Measurements from ENCODE around the gene NPAS1.
A peak's percentile ranks its signal among the peaks of the same experiment; 100 is the strongest.
"Not testable (repeated sequence)": the region's sequence is repeated elsewhere in the genome, so short reads cannot be mapped to it uniquely, and the experiment has no call there.

The NPAS1 gene

GRCh38 chr19:46992699-46993535 is 26.7 kb upstream of the NPAS1 start:
- DNase-seq (ENCODE audit: low spot score), result no peak

DNA sequence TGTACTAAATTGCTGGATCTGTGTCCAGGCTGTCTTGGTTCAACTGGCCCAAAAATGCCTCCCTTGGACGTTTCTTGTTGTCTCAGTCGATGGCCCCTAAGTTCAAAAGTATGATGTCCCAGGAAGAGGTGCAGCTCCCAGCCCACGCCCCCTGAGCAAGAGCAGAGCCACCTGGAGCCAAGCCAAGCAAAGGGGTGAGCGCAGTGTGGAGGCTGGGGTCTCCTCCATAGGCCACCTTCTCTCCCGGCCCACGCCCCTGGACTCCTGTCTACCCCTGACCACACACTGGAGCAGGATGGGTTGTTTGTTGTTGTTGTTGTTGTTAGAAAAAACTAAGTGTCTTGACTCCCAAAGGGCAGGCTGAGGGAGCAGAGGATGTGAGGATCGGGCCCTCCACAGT is 26.0 kb upstream of the NPAS1 start:
- DNase-seq (ENCODE audit: low spot score), result no peak

GRCh38 chr19:46994141-46994686 is 25.4 kb upstream of the NPAS1 start:
- no peak for DNase-seq (ENCODE audit: low spot score)

- DNase-seq (ENCODE audit: low spot score), result no peak
Observed at GRCh38 chr19:46995492-46995891, 24.1 kb upstream of the NPAS1 start.

- peak; percentile 50 for DNase-seq (ENCODE audit: low spot score)
Observed at GRCh38 chr19:46998445-46999125, 21.1 kb upstream of the NPAS1 start.

- no peak for DNase-seq (ENCODE audit: low spot score)
Observed at GRCh38 chr19:46999377-46999776, 20.3 kb upstream of the NPAS1 start.

- DNase-seq (ENCODE audit: low spot score), result no peak
Observed at GRCh38 chr19:46999878-47000277, 19.8 kb upstream of the NPAS1 start.

- no peak for DNase-seq (ENCODE audit: low spot score)
Observed at GRCh38 chr19:47000373-47000772, 19.3 kb upstream of the NPAS1 start.

GRCh38 chr19:47001584-47001983 is 18.1 kb upstream of the NPAS1 start:
- DNase-seq (ENCODE audit: low spot score), result no peak

- DNase-seq (ENCODE audit: low spot score), result no peak
Observed at GRCh38 chr19:47002106-47002766, 17.4 kb upstream of the NPAS1 start.

GRCh38 chr19:47002853-47003610 is 16.6 kb upstream of the NPAS1 start:
- no peak for DNase-seq (ENCODE audit: low spot score)

DNA sequence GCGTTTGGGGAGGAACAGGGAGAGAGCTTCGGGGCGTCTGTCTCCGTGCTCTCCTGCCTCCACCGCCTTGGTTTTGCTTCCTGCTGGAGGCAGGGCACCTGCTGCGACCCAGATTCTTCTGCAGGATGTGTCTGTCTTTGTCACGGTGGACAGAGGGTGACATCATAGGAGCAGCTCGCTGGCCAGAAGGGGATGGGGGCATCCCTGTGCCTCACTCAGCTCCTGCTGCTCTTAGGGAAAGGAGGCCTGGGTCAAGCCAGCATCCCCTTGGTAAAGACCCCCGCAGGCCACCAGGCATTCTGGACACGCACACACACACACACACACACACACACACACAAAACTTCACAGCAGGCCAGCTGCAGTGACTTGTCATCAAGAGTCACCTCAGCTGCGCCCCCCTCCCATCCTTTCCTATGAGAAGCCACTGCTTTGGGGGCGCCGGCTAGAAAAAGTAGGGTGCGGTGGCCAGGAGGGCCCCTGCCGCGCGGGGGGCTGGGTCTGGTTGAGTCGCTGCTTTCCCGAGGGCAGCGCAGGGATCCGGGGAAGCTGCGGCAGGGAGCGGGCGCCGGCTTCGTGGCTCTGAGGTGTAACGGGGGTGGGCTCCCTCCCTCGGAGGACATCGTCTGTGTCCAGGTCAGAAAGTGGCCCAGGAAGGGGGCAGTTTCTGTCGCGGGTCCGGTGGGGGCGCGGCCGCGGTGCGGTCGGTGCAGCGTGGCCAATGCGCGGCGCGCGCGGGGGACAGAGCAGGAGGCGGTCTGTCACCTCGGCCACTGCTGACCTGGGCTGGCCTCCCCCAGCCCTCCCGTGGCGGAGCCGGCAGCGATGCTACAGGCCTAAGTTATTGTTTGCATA is 15.8 kb upstream of the NPAS1 start:
- no peak for DNase-seq (ENCODE audit: low spot score)

- DNase-seq (ENCODE audit: low spot score), result no peak
Observed at GRCh38 chr19:47005164-47005641, 14.4 kb upstream of the NPAS1 start.

DNA sequence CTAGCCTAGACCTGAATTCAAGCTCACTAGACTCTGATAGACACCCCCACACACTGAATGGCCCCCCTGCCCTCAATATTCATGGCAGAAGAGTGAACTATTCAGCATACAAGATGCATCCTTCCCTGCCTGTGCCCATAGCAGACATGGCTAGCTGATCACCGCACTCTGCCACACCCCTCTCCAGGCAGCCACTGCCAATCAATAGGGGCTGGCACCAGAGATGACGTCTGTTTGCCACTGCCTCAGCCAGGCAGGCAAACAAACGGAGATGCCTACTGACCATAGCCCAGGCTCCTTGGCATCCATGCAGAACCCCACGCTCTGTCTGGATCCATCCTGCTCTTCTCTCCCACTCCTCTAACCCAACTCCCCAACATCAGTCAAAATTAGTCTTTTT is 13.8 kb upstream of the NPAS1 start:
- DNase-seq (ENCODE audit: low spot score), result no peak

DNA sequence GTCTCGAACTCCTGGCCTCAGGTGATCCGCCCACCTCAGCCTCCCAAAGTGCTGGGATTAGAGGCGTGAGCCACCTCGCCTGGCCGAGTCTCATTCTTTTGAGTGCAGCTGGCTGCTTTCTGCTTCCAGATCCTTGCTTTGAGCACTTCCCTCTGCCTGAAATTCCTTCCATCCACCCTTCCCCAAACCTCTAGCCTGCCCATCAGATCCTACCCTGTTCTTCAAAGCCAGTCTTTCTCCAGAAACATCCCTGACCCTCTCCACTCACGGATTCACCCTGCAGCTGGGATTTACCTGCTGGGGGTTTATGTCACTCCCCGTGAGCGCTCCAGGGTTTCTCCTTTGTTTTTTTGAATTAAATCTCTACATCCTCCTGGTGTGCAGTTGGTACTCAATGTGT is 13.1 kb upstream of the NPAS1 start:
- DNase-seq (ENCODE audit: low spot score), result no peak

GRCh38 chr19:47010549-47010948 is 9.1 kb upstream of the NPAS1 start:
- DNase-seq (ENCODE audit: low spot score), result not testable (repeated sequence)

DNA sequence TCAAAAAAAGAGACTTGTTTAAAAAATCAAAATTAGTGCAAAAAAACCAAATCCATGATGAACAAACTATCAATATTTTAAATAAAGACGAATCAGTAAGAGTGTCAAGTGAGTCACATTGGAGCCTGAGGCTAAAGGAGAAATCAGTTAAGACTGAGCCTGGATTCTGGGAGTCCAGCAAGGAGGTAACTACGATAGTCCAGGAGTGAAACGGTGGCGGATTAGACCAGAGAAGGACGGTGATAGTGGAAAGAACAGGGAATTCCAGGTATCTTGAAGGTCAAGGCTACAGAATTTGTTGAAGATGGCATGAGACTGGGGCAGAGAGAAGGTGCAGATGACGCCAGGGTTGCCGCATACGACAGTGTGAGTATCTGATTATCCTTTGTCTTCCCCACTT is 7.0 kb upstream of the NPAS1 start:
- DNase-seq (ENCODE audit: low spot score), result no peak

- peak; percentile 68 for DNase-seq (ENCODE audit: low spot score)
Observed at GRCh38 chr19:47013041-47013517, 6.6 kb upstream of the NPAS1 start.

- no peak for DNase-seq (ENCODE audit: low spot score)
Observed at GRCh38 chr19:47018923-47019322, 714 bp upstream of the NPAS1 start.

DNA sequence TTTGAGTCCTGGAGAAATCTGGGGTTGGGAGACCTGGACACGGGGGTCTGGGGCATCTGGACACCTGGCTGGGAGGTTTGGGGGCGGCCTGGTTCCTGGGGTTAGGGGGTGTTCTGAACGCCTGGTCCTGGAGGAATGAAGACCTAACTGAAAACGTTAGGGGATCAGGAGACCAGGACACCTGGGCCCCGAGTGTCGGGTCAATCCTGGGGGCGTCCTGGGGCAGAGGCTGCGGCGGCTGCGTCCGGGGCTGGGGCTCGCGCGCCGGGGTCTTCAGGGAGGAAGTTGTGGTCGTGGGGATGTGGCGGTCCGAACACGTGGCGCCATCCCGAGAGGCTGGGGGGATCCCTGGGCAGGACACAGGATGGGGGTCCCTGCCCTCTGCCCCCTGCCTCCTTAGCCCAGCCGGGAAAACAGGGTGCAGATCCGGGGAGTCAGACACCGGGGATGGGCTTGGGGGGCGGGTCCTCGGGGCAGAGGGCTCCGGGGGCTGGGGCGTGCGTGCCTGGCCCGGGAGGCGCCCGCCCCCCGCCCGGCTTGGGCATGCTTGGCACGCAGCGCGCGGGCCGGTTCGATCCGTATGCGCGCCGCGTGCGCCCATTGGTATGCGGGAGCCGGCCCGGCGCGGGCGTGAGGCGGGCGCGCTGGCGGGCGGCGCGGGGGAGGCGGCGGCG is 632 bp downstream of the NPAS1 start:
- DNase-seq (ENCODE audit: low spot score), result no peak
